Liver (tissue), 9 donors: ENCODE results near the gene NF2. TPM values are rescaled to one million over a fixed set of nuclear protein-coding genes. Genes with fewer than 3 reads are reported as not detected.

Experiments used
- DNase-seq: peaks from one replicate; pipeline ENCODE4 v3.0.0-alpha.2; 2017; ENCODE audit warnings: low spot score
- H3K27ac ChIP-seq, 2 donors: one replicate each; pipeline ENCODE4 v1.7.0; 2013; ENCODE audit warnings: inconsistent platforms in 2 of 2, low read length in 2 of 2, control low read depth in 1 of 2, low read depth in 1 of 2, mild to moderate bottlenecking in 1 of 2
- H3K27me3 ChIP-seq, 4 donors: one replicate each; pipeline versions ENCODE4 v1.6.1 to v1.7.0; 2013; ENCODE audit warnings: low read length in 3 of 4, inconsistent platforms in 1 of 4, mild to moderate bottlenecking in 1 of 4, moderate library complexity in 1 of 4; ENCODE audit not compliant: control insufficient read depth in 4 of 4, insufficient read depth in 4 of 4
- H3K36me3 ChIP-seq, 4 donors: one replicate each; pipeline versions ENCODE4 v1.6.1 to v1.7.0; 2013; ENCODE audit warnings: low read length in 3 of 4, mild to moderate bottlenecking in 3 of 4, low read depth in 1 of 4, moderate library complexity in 1 of 4; ENCODE audit not compliant: control insufficient read depth in 4 of 4, insufficient read depth in 3 of 4
- H3K4me1 ChIP-seq, 4 donors: one replicate each; pipeline versions ENCODE4 v1.6.1 to v1.7.0; 2013; ENCODE audit warnings: low read length in 3 of 4, mild to moderate bottlenecking in 3 of 4, moderate library complexity in 1 of 4; ENCODE audit not compliant: control insufficient read depth in 4 of 4, insufficient read depth in 4 of 4
- H3K4me3 ChIP-seq, 3 donors: one replicate each; pipeline versions ENCODE4 v1.6.1 to v1.7.0; 2013; ENCODE audit warnings: low read length in 3 of 3, control low read depth in 1 of 3, low read depth in 1 of 3, mild to moderate bottlenecking in 1 of 3
- H3K9ac ChIP-seq, 2 donors: one replicate each; pipeline ENCODE4 v1.7.0; 2013; ENCODE audit warnings: low read length in 2 of 2, mild to moderate bottlenecking in 2 of 2, moderate library complexity in 2 of 2, control low read depth in 1 of 2, low read depth in 1 of 2
- H3K9me3 ChIP-seq, 4 donors: one replicate each; pipeline versions ENCODE4 v1.6.1 to v1.7.0; 2013; ENCODE audit warnings: low read length in 3 of 4; ENCODE audit not compliant: control insufficient read depth in 4 of 4
- EGR1 ChIP-seq, 2 donors: IDR thresholded peaks; 2 replicates each; pipeline ENCODE4 v1.6.1; 2016 to 2018; ENCODE audit warnings: antibody characterized with exemption in 2 of 2, low read depth in 2 of 2
- FOXA1 ChIP-seq: IDR thresholded peaks from 2 replicates; pipeline ENCODE4 v1.6.1; 2016; ENCODE audit warnings: antibody characterized with exemption
- FOXA2 ChIP-seq: IDR thresholded peaks from 2 replicates; pipeline ENCODE4 v1.6.1; 2016; ENCODE audit warnings: antibody characterized with exemption
- GABPA ChIP-seq, 2 donors: IDR thresholded peaks in 1 of 2; conservative IDR thresholded peaks in 1 of 2; 2 replicates each; pipeline ENCODE4 v1.6.1; 2016; ENCODE audit warnings: antibody characterized with exemption in 2 of 2, mild to moderate bottlenecking in 1 of 2, moderate library complexity in 1 of 2
- HNF4A ChIP-seq, 2 donors: conservative IDR thresholded peaks; 2 replicates each; pipeline ENCODE4 v1.6.1; 2016; ENCODE audit warnings: antibody characterized with exemption in 2 of 2, mild to moderate bottlenecking in 2 of 2
- HNF4G ChIP-seq: IDR thresholded peaks from 2 replicates; pipeline ENCODE4 v1.6.1; 2016; ENCODE audit warnings: antibody characterized with exemption
- JUND ChIP-seq, 2 donors: IDR thresholded peaks; 2 replicates each; pipeline ENCODE4 v1.6.1; 2016; ENCODE audit warnings: antibody characterized with exemption in 2 of 2
- NR2F2 ChIP-seq: IDR thresholded peaks from 2 replicates; pipeline ENCODE4 v1.6.1; 2016; ENCODE audit warnings: antibody characterized with exemption
- RAD21 ChIP-seq, 2 donors: IDR thresholded peaks; 2 replicates each; pipeline ENCODE4 v1.6.1; 2016; ENCODE audit warnings: antibody characterized with exemption in 2 of 2, mild to moderate bottlenecking in 2 of 2
- RXRA ChIP-seq, 2 donors: IDR thresholded peaks; 2 replicates each; pipeline ENCODE4 v1.6.1; 2017 to 2018; ENCODE audit warnings: antibody characterized with exemption in 2 of 2, mild to moderate bottlenecking in 1 of 2
- SP1 ChIP-seq: IDR thresholded peaks from 2 replicates; pipeline ENCODE4 v1.6.1; 2018; ENCODE audit warnings: antibody characterized with exemption, mild to moderate bottlenecking
- TAF1 ChIP-seq: conservative IDR thresholded peaks from 2 replicates; pipeline ENCODE4 v1.6.1; 2016; ENCODE audit warnings: antibody characterized with exemption, mild to moderate bottlenecking
- YY1 ChIP-seq: IDR thresholded peaks from 2 replicates; pipeline ENCODE4 v1.6.1; 2016; ENCODE audit warnings: antibody characterized with exemption, mild to moderate bottlenecking
- WGBS: extraction: QIAGEN DNeasy Blood & Tissue Kit; methylation state at CpG from one replicate; pipeline ENCODE4 v1.1.7; 2013; 5-methylcytosine and 5-hydroxymethylcytosine counted together
- polyA plus RNA-seq, 2 donors: library from polyadenylated mRNA; stranded (reverse) in 1 of 2; unstranded in 1 of 2; fragments of 200-250 nt in 1 of 2; fragments of >200 nt in 1 of 2; fragmentation: Nextera tagmentation in 1 of 2; extraction: Ambion mirVana in 1 of 2; gene quantifications; one replicate each; pipeline versions ENCODE4 v1.2.1 to v1.2.3, GENCODE V29; 2013 to 2015
- total RNA-seq, 2 donors: library from RNA; depleted of rRNA; stranded (reverse); fragments of >200 nt; gene quantifications; one replicate each; pipeline ENCODE4 v1.2.3, GENCODE V29; 2014
- TF ChIP-seq, protein P1 (sequence below): IDR thresholded peaks from 2 replicates; pipeline ENCODE4 v1.6.1; 2016; ENCODE audit warnings: antibody characterized with exemption
- TF ChIP-seq, protein P2 (sequence below): IDR thresholded peaks from 2 replicates; pipeline ENCODE4 v1.6.1; 2016; ENCODE audit warnings: antibody characterized with exemption
- TF ChIP-seq, protein P3 (sequence below): IDR thresholded peaks from 2 replicates; pipeline ENCODE4 v1.6.1; 2016; ENCODE audit warnings: antibody characterized with exemption
- TF ChIP-seq, protein P4 (sequence below): IDR thresholded peaks from 2 replicates; pipeline ENCODE4 v1.6.1; 2016; ENCODE audit warnings: antibody characterized with exemption, mild to moderate bottlenecking
- TF ChIP-seq, protein P5 (sequence below): fragments of 150-350 bp; IDR thresholded peaks from 2 replicates; pipeline ENCODE4 v1.5.1; 2017; ENCODE audit warnings: improper control_type of control experiment, low read depth, low read length; ENCODE audit not compliant: missing input control
- donor health status: healthy.
- donor health status: healthy.
- donor health status: healthy.
- donor health status: healthy.
- donor health status: healthy.

NF2 gene
- total and polyA plus RNA-seq, 4 donors = 6.2 to 25.2 (median 11.2) TPM

DNA sequence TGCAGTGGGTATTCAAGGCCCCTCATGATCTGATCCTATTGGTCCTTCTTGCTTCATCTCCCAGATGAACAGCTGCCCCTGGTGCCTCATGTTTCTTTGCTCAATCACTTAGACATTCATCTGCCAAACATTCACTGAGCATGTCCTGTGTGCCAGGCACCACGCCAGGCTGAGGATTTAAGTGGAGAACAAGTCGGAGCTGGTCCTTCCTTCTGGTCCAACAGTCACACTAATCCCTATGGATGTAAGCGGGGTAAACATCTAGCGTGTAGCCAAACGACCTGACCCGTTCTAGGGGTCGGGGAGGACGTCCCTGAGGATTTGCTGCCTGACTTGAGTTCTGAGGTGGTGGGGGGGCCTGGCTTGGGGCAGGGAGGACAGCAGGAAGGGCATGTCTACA is 141.5 kb downstream of the NF2 start:
- no peaks in the 10 kb centered on the region for H3K27me3 ChIP-seq
- no peak overlapping the region for H3K27ac ChIP-seq
- H3K9me3 ChIP-seq = no peaks in the 10 kb centered on the region
- TF ChIP-seq, protein P1, sequence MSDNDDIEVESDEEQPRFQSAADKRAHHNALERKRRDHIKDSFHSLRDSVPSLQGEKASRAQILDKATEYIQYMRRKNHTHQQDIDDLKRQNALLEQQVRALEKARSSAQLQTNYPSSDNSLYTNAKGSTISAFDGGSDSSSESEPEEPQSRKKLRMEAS = no peak
- TF ChIP-seq TAF1 = no peak
- no peak for TF ChIP-seq HNF4A (conservative IDR thresholded peaks at IDR 0.05)
- TF ChIP-seq, protein P2, sequence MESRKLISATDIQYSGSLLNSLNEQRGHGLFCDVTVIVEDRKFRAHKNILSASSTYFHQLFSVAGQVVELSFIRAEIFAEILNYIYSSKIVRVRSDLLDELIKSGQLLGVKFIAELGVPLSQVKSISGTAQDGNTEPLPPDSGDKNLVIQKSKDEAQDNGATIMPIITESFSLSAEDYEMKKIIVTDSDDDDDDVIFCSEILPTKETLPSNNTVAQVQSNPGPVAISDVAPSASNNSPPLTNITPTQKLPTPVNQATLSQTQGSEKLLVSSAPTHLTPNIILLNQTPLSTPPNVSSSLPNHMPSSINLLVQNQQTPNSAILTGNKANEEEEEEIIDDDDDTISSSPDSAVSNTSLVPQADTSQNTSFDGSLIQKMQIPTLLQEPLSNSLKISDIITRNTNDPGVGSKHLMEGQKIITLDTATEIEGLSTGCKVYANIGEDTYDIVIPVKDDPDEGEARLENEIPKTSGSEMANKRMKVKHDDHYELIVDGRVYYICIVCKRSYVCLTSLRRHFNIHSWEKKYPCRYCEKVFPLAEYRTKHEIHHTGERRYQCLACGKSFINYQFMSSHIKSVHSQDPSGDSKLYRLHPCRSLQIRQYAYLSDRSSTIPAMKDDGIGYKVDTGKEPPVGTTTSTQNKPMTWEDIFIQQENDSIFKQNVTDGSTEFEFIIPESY = no peak
- TF ChIP-seq YY1 = no peak
- TF ChIP-seq, protein P3, sequence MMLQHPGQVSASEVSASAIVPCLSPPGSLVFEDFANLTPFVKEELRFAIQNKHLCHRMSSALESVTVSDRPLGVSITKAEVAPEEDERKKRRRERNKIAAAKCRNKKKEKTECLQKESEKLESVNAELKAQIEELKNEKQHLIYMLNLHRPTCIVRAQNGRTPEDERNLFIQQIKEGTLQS = no peak
- TF ChIP-seq, protein P4, sequence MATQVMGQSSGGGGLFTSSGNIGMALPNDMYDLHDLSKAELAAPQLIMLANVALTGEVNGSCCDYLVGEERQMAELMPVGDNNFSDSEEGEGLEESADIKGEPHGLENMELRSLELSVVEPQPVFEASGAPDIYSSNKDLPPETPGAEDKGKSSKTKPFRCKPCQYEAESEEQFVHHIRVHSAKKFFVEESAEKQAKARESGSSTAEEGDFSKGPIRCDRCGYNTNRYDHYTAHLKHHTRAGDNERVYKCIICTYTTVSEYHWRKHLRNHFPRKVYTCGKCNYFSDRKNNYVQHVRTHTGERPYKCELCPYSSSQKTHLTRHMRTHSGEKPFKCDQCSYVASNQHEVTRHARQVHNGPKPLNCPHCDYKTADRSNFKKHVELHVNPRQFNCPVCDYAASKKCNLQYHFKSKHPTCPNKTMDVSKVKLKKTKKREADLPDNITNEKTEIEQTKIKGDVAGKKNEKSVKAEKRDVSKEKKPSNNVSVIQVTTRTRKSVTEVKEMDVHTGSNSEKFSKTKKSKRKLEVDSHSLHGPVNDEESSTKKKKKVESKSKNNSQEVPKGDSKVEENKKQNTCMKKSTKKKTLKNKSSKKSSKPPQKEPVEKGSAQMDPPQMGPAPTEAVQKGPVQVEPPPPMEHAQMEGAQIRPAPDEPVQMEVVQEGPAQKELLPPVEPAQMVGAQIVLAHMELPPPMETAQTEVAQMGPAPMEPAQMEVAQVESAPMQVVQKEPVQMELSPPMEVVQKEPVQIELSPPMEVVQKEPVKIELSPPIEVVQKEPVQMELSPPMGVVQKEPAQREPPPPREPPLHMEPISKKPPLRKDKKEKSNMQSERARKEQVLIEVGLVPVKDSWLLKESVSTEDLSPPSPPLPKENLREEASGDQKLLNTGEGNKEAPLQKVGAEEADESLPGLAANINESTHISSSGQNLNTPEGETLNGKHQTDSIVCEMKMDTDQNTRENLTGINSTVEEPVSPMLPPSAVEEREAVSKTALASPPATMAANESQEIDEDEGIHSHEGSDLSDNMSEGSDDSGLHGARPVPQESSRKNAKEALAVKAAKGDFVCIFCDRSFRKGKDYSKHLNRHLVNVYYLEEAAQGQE = no peak
- TF ChIP-seq EGR1 (IDR thresholded peaks at IDR 0.05; ENCODE audit: low read depth in 2 of 2) = no peak
- TF ChIP-seq FOXA2 = no peak
- no peak for TF ChIP-seq FOXA1
- TF ChIP-seq, protein P5, sequence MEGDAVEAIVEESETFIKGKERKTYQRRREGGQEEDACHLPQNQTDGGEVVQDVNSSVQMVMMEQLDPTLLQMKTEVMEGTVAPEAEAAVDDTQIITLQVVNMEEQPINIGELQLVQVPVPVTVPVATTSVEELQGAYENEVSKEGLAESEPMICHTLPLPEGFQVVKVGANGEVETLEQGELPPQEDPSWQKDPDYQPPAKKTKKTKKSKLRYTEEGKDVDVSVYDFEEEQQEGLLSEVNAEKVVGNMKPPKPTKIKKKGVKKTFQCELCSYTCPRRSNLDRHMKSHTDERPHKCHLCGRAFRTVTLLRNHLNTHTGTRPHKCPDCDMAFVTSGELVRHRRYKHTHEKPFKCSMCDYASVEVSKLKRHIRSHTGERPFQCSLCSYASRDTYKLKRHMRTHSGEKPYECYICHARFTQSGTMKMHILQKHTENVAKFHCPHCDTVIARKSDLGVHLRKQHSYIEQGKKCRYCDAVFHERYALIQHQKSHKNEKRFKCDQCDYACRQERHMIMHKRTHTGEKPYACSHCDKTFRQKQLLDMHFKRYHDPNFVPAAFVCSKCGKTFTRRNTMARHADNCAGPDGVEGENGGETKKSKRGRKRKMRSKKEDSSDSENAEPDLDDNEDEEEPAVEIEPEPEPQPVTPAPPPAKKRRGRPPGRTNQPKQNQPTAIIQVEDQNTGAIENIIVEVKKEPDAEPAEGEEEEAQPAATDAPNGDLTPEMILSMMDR = no peak
- no peak for TF ChIP-seq RAD21 (IDR thresholded peaks at IDR 0.05)
- TF ChIP-seq SP1 = no peak
- no peak for TF ChIP-seq HNF4G
- TF ChIP-seq RXRA (IDR thresholded peaks at IDR 0.05) = no peak
- TF ChIP-seq JUND (IDR thresholded peaks at IDR 0.05) = no peak
- TF ChIP-seq GABPA (IDR thresholded peaks at IDR 0.05 in 1 of 2, conservative IDR thresholded peaks at IDR 0.05 in 1 of 2) = no peak
- no peak for TF ChIP-seq NR2F2
- no peak overlapping the region for H3K9ac ChIP-seq
- H3K4me1 ChIP-seq = no peaks in the 10 kb centered on the region
- no peak overlapping the region for H3K4me3 ChIP-seq
- no peak for DNase-seq
- H3K36me3 ChIP-seq = peaks cover 3 to 58% (median 12%) of the 10 kb centered on the region in 4 donors
- WGBS = 82% methylated on average over 8 of the region's 8 CpGs
